T-helper 2 cell (primary cell): ENCODE results near the gene WSB1.

ENCODE experiments used
- DNase-seq, 5 experiments: peaks; one replicate each; pipeline versions ENCODE4 v3.0.0 to v3.0.0-alpha.2; 2012 to 2022

WSB1 gene

GRCh38 chr17:27339836-27340550 lies 46.1 kb downstream of the WSB1 start:
- peak in 1 of 5 experiments; percentile 33 for DNase-seq

GRCh38 chr17:27340575-27340974 lies 46.7 kb downstream of the WSB1 start:
- no peak for DNase-seq

- DNase-seq, result no peak
These were observed 47.1 kb downstream of the WSB1 start for GRCh38 chr17:27341041-27341471.

GRCh38 chr17:27342059-27342458 lies 48.1 kb downstream of the WSB1 start:
- DNase-seq, result no peak

GRCh38 chr17:27343294-27343693 lies 49.4 kb downstream of the WSB1 start:
- DNase-seq, result no peak

GRCh38 chr17:27343977-27344607 lies 50.2 kb downstream of the WSB1 start:
- no peak for DNase-seq

- no peak for DNase-seq
These were observed 51.4 kb downstream of the WSB1 start for GRCh38 chr17:27345141-27345904.

GRCh38 chr17:27346228-27346899 lies 52.5 kb downstream of the WSB1 start:
- DNase-seq, result no peak

- DNase-seq, result no peak
These were observed 54.3 kb downstream of the WSB1 start for GRCh38 chr17:27348196-27348595.

GRCh38 chr17:27349540-27350021 lies 55.7 kb downstream of the WSB1 start:
- DNase-seq, result no peak

- DNase-seq, result no peak
These were observed 57.8 kb downstream of the WSB1 start for GRCh38 chr17:27351759-27352158.

GRCh38 chr17:27352448-27353032 lies 58.6 kb downstream of the WSB1 start:
- no peak for DNase-seq

GRCh38 chr17:27353033-27353460 lies 59.1 kb downstream of the WSB1 start:
- no peak for DNase-seq

- peak; percentile 74 to 89 (median 80) for DNase-seq
These were observed 59.6 kb downstream of the WSB1 start for GRCh38 chr17:27353461-27354050.

GRCh38 chr17:27354051-27354490 lies 60.2 kb downstream of the WSB1 start:
- DNase-seq, result no peak

GRCh38 chr17:27354491-27355081 lies 60.7 kb downstream of the WSB1 start:
- DNase-seq, result peak in 1 of 5 experiments; percentile 35

- no peak for DNase-seq
These were observed 61.5 kb downstream of the WSB1 start for GRCh38 chr17:27355419-27355818.

GRCh38 chr17:27356091-27356705 lies 62.3 kb downstream of the WSB1 start:
- DNase-seq, result peak in 1 of 5 experiments; percentile 43

- DNase-seq, result no peak
These were observed 63.3 kb downstream of the WSB1 start for GRCh38 chr17:27357236-27357635.

- DNase-seq, result peak in 1 of 5 experiments; percentile 65
These were observed 66.6 kb downstream of the WSB1 start for GRCh38 chr17:27360507-27360906.

- DNase-seq, result no peak
These were observed 67.8 kb downstream of the WSB1 start for GRCh38 chr17:27361695-27362094.
